ENCODE measurements around the gene C16orf92.

DNA sequence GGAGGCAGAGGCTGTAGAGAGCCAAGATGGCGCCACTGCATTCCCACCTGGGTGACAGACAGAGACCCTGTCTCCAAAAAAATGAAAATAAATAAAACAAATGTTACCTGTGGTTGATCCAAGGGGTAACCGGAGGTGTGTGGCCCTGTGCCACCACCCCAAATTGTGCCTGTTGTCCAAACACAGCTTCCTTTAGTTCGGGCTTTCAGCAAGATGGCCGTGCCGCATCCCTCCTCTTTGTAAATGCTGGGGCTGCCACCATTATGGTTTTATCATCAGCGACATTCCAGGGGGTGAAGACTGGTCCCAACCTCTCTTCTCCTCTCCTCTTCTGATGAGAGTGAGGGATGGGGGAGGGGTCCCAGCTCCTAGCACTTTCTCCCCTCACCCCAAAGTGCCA is at the start of gene C16orf92:
- TF ChIP-seq ZNF70 (CRISPR knock-in tag; IDR thresholded peaks at IDR 0.05): no peak
- no peak for TF ChIP-seq SNAI2 (CRISPR knock-in tag; IDR thresholded peaks at IDR 0.05)
- no peak for TF ChIP-seq ARNTL (CRISPR knock-in tag; IDR thresholded peaks at IDR 0.05; ENCODE audit: borderline replicate concordance, low read depth)
- no peak for TF ChIP-seq ZFP3 (CRISPR knock-in tag; IDR thresholded peaks at IDR 0.05)
- no peak for TF ChIP-seq ZNF8 (CRISPR knock-in tag; IDR thresholded peaks at IDR 0.05)
- no peak for TF ChIP-seq ISL1 (CRISPR knock-in tag; IDR thresholded peaks at IDR 0.05)
- TF ChIP-seq, protein P1, sequence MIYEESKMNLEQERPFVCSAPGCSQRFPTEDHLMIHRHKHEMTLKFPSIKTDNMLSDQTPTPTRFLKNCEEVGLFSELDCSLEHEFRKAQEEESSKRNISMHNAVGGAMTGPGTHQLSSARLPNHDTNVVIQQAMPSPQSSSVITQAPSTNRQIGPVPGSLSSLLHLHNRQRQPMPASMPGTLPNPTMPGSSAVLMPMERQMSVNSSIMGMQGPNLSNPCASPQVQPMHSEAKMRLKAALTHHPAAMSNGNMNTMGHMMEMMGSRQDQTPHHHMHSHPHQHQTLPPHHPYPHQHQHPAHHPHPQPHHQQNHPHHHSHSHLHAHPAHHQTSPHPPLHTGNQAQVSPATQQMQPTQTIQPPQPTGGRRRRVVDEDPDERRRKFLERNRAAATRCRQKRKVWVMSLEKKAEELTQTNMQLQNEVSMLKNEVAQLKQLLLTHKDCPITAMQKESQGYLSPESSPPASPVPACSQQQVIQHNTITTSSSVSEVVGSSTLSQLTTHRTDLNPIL (CRISPR knock-in tag; IDR thresholded peaks at IDR 0.05; ENCODE audit: low read depth): no peak
- TF ChIP-seq, protein P2, sequence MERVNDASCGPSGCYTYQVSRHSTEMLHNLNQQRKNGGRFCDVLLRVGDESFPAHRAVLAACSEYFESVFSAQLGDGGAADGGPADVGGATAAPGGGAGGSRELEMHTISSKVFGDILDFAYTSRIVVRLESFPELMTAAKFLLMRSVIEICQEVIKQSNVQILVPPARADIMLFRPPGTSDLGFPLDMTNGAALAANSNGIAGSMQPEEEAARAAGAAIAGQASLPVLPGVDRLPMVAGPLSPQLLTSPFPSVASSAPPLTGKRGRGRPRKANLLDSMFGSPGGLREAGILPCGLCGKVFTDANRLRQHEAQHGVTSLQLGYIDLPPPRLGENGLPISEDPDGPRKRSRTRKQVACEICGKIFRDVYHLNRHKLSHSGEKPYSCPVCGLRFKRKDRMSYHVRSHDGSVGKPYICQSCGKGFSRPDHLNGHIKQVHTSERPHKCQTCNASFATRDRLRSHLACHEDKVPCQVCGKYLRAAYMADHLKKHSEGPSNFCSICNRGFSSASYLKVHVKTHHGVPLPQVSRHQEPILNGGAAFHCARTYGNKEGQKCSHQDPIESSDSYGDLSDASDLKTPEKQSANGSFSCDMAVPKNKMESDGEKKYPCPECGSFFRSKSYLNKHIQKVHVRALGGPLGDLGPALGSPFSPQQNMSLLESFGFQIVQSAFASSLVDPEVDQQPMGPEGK (CRISPR knock-in tag; IDR thresholded peaks at IDR 0.05; ENCODE audit: borderline replicate concordance): no peak
- no peak for TF ChIP-seq TOX (CRISPR knock-in tag; IDR thresholded peaks at IDR 0.05; ENCODE audit: borderline replicate concordance)
- no peak for TF ChIP-seq PPARA (CRISPR knock-in tag; IDR thresholded peaks at IDR 0.05; ENCODE audit: borderline replicate concordance)
